Progenitor cell of endocrine pancreas (in vitro differentiated cells): ENCODE data around the gene BAIAP3. TPM values are rescaled to one million over a fixed set of nuclear protein-coding genes. Genes with fewer than 3 reads are reported as not detected.

Source experiments
- DNase-seq: peaks from one replicate; pipeline ENCODE4 v3.0.0; 2021; ENCODE audit warnings: low spot score; ENCODE audit not compliant: unreplicated experiment
- H3K27ac Mint-ChIP-seq: 2 replicates; pipeline ENCODE4 v1.8.0; 2021; ENCODE audit warnings: mild to moderate bottlenecking, moderate library complexity, mixed read lengths
- H3K27me3 Mint-ChIP-seq: 2 replicates; pipeline ENCODE4 v1.8.0; 2021; ENCODE audit warnings: mixed read lengths
- H3K36me3 Mint-ChIP-seq: 2 replicates; pipeline ENCODE4 v1.8.0; 2022; ENCODE audit warnings: mixed read lengths; ENCODE audit not compliant: insufficient read depth
- H3K4me1 Mint-ChIP-seq: 2 replicates; pipeline ENCODE4 v1.8.0; 2021; ENCODE audit warnings: low read depth, mixed read lengths
- H3K4me3 Mint-ChIP-seq: 2 replicates; pipeline ENCODE4 v1.8.0; 2021; ENCODE audit warnings: low read depth, mild to moderate bottlenecking, moderate library complexity, mixed read lengths
- H3K9me3 Mint-ChIP-seq: 2 replicates; pipeline ENCODE4 v1.8.0; 2021; ENCODE audit warnings: low read depth, mixed read lengths
- total RNA-seq: library from RNA; stranded (reverse); gene quantifications from 2 replicates; pipeline ENCODE4 v1.2.1, GENCODE V29; 2021
- TF ChIP-seq, protein P1 (sequence below): fragments of 200-600 bp; sonication (generic); IDR thresholded peaks from one replicate; pipeline ENCODE4 v1.5.0; 2021; ENCODE audit warnings: antibody characterized with exemption, mild to moderate bottlenecking; ENCODE audit not compliant: unreplicated experiment

Gene BAIAP3
- total RNA-seq, 1 donor from 2014 or later = 17.5 TPM

DNA sequence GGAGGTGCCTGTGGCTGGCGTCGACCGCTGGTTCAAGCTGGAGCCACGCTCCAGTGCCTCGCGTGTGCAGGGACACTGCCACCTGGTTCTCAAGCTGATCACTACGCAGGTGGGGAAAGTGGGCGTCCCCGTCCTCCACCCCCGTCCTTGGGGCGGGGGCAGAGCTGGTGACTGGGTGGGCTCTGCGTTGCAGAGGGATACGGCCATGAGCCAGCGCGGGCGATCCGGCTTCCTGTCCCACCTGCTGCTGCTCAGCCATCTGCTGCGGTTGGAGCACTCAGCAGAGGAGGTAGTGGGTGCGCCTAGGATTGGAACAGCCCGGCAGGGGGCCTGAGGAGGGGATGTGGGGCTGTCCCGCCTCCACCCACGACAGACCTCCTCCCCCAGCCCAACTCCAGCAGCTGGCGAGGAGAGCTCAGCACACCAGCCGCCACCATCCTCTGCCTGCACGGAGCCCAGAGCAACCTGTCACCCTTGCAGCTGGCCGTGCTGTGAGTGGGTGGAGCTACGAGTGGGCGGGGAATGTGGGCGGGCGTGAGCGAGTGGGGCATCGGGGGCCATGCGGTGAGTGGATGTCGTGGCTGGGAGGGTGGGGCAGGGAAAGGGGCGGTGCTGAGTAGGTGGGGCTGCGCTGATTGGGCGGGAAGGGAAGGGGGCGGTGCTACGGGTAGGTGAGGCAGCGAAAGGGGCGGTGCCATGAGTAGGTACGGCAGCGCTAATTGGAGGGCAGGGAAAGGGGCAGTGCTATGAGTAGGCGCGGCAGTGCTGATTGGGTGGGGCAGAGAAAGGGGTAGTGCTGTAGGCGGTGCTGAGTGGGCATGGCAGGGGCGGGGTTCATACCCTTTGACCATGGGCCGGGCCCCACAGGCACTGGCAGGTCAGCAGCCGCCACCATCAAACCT lies 9.3 kb downstream of the BAIAP3 start:
- H3K27me3 Mint-ChIP-seq = no peaks in the 10 kb centered on the region
- TF ChIP-seq, protein P1, sequence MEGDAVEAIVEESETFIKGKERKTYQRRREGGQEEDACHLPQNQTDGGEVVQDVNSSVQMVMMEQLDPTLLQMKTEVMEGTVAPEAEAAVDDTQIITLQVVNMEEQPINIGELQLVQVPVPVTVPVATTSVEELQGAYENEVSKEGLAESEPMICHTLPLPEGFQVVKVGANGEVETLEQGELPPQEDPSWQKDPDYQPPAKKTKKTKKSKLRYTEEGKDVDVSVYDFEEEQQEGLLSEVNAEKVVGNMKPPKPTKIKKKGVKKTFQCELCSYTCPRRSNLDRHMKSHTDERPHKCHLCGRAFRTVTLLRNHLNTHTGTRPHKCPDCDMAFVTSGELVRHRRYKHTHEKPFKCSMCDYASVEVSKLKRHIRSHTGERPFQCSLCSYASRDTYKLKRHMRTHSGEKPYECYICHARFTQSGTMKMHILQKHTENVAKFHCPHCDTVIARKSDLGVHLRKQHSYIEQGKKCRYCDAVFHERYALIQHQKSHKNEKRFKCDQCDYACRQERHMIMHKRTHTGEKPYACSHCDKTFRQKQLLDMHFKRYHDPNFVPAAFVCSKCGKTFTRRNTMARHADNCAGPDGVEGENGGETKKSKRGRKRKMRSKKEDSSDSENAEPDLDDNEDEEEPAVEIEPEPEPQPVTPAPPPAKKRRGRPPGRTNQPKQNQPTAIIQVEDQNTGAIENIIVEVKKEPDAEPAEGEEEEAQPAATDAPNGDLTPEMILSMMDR = no peak
- H3K36me3 Mint-ChIP-seq = no peaks in the 10 kb centered on the region
- no peaks in the 10 kb centered on the region for H3K9me3 Mint-ChIP-seq
- H3K4me3 Mint-ChIP-seq = peak overlapping the region; percentile 70
- DNase-seq = peak; percentile 95
- H3K4me1 Mint-ChIP-seq = peaks cover 6% of the 10 kb centered on the region
- H3K27ac Mint-ChIP-seq = peak overlapping the region; percentile 67

DNA sequence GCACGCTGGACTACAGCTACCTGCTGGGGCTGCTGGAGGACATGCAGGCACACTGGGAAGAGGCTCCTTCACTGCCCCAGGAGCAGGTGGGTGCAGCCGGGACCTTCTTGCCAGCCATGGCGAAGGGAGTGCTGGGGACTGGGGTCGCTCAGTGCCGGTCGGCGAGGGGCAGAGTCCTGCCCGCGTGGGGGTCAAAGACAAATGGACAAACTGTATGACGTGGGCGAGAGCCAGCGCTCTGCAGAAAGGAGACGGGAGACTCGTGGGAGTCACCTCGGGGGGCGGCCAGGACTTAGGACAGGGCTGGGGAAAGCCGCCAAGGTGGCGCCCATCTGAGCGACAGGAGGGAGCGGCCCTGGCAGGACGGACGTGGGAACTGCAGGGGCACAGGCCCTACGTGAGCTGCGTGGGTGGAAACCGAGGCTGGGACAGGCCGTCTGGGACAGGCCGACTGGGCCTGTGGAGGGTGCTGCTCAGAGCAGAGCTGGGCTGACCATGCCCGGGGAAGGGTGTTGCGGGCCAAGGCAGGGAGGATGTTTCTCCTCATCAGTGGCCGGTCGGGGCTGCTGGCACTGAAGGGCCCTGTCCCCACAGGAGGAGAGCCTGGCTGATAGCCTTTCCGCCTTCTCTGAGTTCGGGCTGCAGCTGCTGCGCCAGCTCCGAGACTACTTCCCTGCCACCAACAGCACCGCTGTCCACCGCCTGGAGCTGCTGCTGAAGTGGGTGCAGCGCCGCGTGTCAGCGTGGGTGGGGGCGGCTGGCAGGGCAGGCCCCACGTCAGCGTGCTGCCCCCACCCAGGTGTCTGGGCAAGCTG lies 10.2 kb downstream of the BAIAP3 start:
- TF ChIP-seq, protein P1 = no peak
- peak overlapping the region; percentile 70 for H3K4me3 Mint-ChIP-seq
- peaks cover 6% of the 10 kb centered on the region for H3K4me1 Mint-ChIP-seq
- H3K36me3 Mint-ChIP-seq = no peaks in the 10 kb centered on the region
- H3K27me3 Mint-ChIP-seq = no peaks in the 10 kb centered on the region
- peak overlapping the region; percentile 67 for H3K27ac Mint-ChIP-seq
- DNase-seq = no peak
- H3K9me3 Mint-ChIP-seq = no peaks in the 10 kb centered on the region

DNA sequence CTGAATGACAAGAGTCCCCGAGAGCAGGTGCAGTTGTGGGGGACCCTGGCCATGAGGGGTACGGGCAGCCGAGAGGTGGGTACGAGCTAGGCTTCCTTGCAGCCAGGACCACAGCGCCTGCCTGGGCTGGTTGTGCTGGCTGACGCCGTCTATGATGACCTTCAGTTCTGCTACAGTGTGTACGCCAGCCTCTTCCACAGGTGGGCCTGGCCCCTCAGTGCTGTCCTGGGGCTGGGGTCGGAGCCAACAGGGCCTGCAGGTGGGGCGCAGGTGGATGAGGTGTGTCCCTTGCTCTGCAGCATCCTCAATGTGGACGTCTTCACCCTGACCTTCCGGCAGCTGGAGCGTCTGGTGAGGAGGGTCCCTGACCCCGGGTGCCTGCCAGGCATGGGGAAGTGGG lies 11.1 kb downstream of the BAIAP3 start:
- Mint-ChIP-seq H3K36me3 (no peaks in the 10 kb centered on the region), H3K27ac (no peak overlapping the region), H3K9me3 (no peaks in the 10 kb centered on the region), H3K4me1 (peaks cover 6% of the 10 kb centered on the region), H3K4me3 (no peak overlapping the region), H3K27me3 (no peaks in the 10 kb centered on the region)
- DNase-seq = no peak
- TF ChIP-seq, protein P1 = no peak

DNA sequence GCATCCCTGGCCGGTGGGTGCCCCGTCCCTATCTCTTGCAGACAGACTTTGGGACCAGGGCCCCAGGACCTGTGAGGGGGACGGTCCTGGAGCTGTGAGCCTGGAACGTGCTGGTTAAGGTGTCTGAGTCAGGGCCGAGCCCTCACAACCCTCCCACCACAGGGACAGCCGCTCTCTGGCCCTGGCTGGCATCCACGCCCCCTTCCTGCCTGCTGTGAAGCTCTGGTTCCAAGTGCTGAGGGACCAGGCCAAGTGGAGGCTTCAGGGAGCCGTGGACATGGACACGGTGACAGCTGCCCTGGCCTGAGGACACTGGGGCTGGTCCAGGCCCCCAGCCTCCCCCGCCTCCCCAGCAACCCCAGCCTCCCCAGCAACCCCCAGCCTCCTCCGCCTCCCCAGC lies 11.6 kb downstream of the BAIAP3 start:
- H3K27me3 Mint-ChIP-seq = no peaks in the 10 kb centered on the region
- no peaks in the 10 kb centered on the region for H3K36me3 Mint-ChIP-seq
- H3K9me3 Mint-ChIP-seq = no peaks in the 10 kb centered on the region
- TF ChIP-seq, protein P1 = no peak
- H3K4me3 Mint-ChIP-seq = no peak overlapping the region
- DNase-seq = no peak
- H3K27ac Mint-ChIP-seq = no peak overlapping the region
- peaks cover 6% of the 10 kb centered on the region for H3K4me1 Mint-ChIP-seq

GRCh38 chr16:1345651-1346421 lies 12.4 kb downstream of the BAIAP3 start:
- Mint-ChIP-seq H3K4me1 (peaks cover 6% of the 10 kb centered on the region), H3K27me3 (no peaks in the 10 kb centered on the region), H3K4me3 (no peak overlapping the region), H3K36me3 (no peaks in the 10 kb centered on the region), H3K27ac (no peak overlapping the region), H3K9me3 (no peaks in the 10 kb centered on the region)
- DNase-seq = no peak
- TF ChIP-seq, protein P1 = no peak
